Right forelimb (tissue), 1 donor: ENCODE data around the gene RALGPS1.
A peak's percentile ranks its signal among the peaks of the same experiment; 100 is the strongest.

Experiments
- DNase-seq: peaks from one replicate; pipeline ENCODE4 v3.0.0-alpha.2; 2018

RALGPS1 gene

DNA sequence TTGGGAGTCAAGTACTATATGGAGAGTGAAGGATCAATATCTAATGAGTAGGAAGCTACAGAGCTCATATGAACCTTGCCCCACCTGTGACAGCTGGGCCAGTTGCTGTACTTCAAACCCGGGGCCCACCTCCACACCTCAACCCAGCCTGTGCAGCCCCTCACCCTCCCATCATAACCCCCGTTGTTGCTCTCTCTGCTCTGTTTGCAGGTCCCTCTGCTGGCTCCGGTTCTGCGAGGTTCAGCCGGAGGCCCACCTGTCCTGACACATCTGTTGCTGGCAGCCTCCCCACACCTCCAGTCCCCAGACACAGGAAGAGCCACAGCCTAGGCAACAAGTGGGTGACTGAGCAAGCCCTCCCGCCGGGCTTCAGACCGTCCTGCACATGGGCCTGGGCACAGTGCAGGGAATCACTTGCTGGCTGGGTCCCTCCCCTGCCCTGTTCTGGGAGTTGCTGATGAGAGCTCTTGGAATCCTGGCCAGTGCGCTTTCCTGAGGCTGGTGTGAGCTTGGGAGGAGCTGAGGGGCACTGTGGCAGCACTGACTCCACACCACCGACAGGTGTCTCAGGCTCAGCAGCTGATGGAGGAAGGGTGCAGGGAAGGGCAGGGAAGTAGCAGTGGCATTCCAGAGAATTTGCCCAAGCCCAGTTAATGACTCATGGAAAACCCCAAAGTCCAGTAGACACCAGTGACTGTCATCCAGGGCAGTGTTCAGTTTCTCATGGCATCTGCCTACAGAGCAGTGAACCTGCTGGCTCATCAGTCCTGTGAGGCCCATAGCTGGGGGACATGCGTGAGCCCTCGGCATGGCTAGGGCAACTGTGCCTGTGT lies 280.5 kb downstream of the RALGPS1 start:
- no peak for DNase-seq

DNA sequence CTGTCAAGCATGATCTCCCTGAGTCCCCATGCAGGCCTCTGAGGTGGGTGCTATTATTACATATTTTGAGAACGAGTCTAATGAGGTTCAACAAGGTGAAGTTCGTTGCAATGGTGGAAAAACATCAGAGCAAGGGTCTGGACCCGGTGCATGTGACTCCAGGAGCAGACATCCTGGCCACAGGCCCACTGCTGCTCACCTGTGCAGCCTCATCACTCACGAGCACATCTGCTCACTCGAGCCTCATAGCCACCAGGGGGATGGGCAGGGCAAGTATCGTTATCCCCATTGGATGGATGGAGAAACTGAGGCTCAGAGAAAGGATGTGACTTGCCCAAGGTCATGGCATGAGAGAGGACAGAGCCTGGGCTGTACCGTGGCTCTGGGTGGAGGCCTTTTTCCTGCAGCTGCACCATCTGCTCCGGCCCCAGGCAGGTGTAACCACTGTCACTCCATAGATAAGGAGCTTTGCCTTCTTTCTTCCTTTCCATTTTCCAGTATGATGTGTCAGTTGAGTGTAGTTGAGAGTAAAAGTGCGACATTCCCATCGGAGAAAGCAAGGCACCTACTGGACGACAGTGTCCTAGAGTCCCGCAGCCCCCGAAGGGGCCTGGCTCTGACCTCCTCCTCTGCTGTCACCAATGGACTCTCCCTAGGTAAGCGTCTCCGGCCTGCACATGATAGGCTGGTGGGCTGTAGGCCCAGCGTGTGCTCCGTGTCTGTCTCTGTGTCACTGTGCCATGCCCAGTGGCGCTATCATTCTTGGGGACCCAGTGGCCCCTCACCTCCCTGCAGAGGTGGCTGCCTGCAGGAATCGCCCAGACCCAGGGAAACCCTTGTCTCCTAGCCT lies 281.6 kb downstream of the RALGPS1 start:
- DNase-seq: no peak

DNA sequence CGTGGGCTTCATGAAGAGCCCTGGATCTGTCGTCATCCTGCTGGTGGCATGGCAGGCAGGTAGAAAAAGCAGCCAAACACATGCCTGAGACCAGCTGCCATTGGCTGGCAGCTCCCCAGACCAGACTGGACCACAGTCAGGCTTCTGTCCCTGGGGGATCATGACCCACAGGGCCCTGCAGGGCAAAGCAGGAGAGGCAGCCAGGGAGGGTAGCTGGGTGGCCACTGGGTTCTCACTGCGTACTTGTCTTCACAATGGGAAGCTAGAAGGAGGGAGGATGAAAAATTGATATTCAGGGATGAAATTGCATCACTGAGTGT lies 282.2 kb downstream of the RALGPS1 start:
- no peak for DNase-seq

DNA sequence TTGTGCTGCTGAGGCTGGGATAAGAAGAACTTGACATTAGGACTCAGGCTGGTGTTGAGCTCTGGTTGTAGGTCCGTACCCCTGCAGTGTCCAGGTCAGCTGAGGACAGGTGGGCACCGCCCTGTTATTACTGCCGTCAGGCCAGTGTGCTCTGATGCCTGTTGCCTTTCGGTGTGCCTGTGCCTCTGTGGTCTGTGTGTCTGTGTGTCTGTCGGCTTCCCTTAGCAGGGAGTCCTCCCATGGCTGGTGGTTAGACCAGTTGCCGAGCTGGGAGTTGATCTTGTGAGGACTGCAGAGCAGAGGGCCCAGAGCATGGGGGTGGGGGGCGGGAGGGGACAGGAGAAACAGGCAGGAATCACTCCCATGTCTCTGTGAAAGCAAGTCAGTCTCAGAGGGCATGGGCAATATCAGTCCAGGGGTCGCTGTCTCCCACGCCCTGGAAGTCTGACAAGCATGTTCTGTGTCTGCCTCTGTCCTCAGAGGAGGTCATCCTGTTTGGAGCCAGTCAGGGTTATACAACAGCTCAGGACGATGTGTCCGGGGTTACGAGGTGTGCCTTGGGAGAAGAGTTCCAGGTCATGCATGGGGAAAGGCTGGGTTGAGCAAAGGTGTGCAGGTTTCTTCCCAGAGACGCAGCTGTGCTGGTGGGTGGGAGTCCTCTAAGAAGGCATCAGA lies 282.7 kb downstream of the RALGPS1 start:
- no peak for DNase-seq

DNA sequence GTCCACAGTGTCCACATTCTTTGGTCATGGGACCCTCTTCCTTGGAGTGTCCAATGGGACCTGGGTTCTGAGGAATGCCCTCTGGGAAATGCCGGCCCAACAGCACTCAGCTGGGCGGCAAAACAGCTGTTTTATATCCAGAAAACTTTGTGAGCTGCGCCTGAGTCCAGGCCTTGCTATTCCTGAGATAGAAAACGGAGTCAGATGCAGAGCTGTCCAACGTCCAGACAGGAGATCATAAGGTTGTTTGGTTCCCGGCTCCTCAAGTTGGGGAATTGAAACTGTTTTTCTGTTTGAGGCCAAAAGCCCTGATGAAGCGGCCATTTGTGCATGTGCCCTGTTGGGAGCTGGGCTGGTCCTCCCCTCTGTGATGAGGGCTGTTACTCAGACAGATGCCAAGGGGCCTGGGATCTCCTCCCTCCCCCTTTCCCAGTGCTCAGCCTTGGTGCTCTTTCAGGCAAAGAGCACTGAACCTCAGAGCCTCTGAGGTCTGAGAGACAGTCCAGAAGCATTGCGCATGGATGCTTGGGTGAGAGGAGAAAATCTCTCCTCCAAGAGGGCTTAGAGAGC lies 283.4 kb downstream of the RALGPS1 start:
- no peak for DNase-seq

DNA sequence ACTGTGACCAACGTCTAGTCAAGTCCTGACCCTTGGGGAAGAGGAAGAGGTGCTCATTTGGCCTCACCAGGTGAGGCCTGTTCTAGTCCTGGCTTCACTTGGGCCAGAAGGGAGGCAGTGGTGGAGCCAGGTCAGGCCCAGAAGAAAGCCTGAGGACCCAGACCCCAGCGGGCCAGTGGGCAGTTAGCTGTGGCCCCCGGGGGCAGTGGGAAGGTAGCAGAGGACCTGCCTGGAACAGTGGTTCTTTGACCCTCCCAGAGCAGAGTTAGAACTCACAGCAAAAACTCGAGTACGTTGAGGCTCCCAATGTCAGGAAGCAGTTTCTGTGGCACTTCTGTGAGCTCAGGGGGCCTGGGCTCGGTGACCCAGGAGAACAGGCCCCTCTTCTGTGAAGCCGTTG lies 284.0 kb downstream of the RALGPS1 start:
- DNase-seq: no peak

DNA sequence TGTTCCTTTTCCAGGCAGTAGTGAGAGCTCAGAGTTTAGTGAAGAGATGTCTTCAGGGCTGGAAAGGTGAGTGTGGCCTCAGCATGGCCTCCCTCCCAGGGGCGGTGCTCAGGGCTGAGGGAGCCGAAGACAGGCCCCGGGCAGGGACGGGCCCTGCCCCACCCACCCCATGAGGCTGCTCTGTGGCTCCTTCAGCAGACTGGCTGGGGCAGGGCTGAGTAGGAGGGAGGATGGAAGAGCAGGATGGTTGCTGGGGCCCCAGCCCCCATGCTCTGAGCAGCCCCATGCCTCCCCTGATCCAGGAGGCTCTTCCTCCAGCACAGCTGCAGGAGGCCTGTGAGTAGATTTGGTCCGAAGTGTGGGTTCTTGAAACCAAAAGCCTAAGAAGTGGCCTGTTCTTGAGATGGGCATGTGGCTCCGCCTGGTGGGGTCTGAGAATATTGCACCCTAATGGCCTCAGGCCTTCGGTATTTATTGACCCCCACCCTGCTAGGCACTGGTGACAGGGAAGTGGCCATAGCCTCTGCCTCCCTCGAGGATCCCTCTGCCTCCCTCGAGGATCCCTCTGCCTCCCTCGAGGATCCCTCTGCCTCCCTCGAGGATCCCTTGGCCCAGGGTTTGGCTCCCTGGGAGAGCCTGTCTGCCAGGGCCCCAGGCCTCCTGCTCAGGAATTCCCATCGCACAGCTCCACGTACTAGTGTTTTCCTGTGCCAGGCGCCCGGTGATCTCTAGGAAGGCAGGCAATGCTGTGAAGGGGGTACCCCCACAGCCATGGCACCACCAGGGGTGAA lies 284.6 kb downstream of the RALGPS1 start:
- peak; percentile 89 for DNase-seq

DNA sequence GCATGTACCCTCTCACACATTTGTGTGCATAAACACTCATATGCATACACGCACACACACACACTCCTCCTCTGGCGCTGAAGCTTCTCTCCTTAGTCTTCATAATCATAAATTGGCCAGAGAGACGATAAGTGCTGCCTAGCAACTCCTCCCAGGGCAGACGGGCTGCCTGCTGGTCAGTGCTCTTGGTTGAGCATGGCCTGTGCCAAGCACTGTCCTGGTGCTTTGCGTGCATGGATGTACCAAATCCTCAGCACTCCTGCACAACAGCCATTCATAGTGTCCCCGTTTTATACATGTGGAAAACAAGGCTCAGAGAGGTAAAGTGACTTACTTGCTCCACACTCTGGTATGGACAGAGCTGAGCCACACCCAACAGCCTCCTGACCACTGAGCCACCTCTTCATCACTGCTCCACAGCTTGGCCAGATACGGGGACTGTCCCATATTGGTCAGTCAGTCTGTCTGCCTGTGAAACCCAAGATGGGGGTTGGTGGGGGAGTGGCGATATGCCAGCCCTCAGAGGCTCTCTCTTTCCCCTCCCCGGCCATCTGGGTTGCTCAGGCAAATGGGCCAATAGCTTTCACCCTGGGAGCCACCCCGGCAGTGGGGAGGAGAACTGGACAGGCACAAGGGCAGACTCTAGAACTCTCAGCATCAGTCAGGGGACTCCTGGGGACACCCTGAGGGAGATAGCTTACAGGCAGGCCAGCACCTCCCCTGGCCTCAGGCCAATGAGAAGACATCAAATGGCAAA lies 285.7 kb downstream of the RALGPS1 start:
- DNase-seq: no peak

DNA sequence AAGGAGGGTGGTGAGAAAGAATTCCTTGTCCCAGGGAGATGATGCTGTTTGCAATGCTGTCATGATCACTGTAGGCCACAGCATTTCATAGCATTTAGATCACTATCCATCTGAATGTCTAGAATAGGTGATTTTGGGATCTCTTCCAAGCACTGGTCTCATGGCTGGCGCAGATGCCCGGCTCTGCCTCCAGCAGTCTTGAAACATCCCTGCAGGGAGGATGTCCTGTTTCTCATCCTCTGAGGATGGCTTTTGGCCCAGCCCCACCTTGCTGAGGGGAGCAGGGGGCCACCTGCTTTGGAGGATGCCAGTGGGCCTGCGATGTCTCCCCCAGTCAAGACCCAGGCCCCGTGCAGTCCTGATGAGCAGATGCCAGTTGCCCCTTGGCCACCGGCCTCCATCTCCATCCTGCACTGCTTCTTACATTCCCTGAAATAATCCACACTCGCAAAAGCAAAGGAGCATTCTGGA lies 286.5 kb downstream of the RALGPS1 start:
- no peak for DNase-seq

DNA sequence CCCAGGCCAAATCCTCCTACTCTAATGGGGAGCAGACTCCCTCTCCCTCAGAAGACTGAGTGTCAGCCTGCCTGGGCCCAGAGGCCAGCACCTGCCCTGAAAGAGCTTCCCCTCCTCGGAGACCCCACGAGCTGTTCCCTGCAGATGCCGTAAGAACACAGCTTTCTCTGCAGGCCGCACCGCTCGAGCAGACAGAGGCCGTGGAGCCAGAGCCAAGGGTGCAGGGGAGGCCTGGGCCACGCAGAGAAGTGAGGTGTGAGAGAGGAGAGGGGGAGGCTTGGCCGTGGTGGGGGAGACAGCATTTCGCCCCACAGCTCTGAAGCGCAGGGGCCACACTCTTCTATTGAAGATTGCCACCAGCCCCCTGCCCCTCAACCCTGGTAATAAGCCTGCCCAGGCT lies 287.1 kb downstream of the RALGPS1 start:
- no peak for DNase-seq

DNA sequence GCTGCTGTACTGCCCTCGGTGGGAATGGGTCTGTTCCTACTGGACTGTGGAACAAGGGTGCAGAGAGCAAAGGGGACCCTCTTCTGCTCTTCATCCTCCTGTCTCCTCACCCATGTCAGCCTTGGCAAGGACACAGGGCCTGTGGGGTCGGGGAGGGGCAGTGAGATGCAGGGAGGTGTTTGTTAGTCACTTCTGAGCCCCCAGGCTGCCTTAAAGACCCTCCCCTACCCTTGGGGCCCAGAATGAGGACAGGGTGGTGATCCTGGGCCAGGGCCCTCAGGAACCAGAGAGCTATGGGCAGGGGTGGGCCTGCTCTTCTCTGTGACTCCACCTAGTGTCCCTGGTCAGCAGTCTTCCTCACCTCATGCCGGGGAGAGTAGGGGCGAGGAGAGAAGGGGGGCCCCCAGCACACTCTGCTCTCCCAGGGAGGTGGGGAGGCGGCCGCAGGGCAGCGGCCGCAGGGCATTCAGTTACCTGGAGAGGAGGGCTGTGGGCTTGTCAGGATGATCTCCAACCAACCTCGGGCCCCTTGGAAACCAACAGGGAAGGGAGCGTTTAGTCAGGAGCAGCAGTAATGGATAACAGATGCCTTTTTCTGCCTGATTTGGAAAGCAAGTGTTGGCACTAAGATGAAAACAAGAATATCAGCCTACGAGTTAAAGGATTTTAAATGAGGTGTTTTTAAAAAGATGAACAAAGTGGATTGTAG lies 288.0 kb downstream of the RALGPS1 start:
- DNase-seq: no peak

DNA sequence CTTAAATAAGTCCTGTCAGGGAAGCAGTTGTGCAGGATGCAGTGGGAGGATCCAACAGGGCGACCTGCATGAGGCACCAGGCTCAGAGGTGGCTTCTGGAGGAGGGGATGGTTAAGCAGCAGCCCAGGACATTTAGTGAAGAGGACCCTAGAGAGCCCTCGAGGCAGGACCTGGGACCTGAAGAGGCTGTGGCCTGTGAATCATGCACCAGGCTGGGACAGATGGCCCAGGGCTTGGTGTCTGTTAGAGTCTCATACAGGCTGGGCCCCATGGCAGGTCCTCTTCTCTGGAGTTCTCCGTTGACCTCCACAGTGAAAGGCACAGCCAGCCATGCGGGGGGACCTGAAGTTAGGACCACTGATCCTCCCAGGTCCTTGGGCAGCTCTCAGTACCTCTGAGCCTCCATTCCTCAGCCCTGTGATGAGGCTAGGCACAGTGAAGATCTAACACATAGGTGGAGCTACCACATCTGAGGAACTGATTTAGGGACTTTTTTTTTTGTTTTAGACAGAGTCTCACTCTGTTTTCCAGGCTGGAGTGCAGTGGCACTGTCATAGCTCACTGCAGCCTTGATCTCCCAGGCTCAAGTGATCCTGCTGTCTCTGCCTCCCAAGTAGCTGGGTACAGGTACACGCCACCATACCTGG lies 289.2 kb downstream of the RALGPS1 start:
- no peak for DNase-seq

DNA sequence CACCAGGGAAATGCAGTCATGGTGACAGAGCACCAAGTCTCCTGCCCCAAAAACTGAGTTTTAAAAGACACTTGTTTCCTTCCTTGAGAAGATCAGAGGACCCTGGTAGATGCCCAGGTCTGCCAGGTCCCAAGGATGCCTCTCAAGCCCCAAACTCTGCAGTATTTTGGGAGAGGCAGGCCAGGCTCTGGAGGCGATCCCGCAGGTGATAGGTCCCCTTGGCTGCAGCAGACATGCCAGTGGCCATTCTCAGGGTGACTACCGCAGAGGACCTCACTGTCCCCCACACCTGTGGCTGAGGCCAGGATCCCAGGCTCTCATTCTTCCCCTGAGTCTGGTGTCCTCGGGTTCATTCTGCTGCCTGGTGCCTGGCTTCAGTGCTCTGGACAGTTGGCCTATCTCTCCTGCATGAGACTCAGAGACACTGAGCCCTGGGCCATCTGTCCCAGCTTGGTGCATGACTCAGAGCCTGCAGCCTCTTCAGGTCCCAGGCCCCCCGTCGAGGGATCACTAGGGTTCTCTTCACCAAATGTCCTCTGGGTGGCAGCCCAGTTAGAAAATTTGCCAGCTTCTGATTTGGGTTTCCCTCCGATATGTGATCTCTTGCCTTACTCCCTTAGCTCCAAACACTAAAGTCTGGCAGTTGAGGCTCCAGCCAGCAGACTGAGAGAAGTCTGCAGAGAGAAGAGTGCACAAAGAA lies 290.3 kb downstream of the RALGPS1 start:
- no peak for DNase-seq

DNA sequence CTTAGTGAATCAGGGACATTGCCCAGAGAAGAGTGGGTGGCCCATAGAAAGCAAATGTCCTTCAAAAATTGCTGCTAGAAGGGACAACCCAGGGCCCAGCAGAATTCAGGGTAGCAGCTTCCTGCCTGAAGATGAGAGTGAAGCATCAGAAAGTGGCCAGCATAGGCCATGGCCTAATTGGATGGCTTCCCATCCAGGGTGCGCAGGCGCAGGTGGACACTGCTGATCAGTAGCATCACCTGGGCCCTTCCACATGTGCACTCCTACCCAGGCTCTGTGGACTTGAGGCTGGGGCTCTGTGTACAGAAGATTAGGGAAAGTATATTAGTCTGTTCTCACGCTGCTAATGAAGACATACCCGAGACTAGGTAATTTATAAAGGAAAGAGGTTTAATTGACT lies 291.4 kb downstream of the RALGPS1 start:
- no peak for DNase-seq

DNA sequence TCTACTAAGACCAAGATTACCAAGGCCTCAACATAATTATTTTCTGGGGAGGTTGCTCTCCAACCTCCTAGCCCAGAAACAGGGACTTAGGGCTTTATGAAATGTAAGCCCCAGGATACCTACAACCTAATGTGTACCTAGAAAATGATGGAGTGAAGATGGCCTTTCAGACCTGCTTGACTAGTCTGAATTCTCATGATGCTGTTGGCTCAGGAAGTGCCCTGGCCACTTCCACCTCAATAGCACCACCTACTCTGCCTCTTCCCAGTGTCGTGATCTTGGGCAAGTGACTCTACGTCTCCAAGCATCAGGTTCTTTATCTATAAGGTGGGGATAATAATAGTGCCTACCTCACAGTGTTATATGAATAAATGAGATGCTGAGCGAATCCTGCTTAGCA lies 292.1 kb downstream of the RALGPS1 start:
- no peak for DNase-seq

DNA sequence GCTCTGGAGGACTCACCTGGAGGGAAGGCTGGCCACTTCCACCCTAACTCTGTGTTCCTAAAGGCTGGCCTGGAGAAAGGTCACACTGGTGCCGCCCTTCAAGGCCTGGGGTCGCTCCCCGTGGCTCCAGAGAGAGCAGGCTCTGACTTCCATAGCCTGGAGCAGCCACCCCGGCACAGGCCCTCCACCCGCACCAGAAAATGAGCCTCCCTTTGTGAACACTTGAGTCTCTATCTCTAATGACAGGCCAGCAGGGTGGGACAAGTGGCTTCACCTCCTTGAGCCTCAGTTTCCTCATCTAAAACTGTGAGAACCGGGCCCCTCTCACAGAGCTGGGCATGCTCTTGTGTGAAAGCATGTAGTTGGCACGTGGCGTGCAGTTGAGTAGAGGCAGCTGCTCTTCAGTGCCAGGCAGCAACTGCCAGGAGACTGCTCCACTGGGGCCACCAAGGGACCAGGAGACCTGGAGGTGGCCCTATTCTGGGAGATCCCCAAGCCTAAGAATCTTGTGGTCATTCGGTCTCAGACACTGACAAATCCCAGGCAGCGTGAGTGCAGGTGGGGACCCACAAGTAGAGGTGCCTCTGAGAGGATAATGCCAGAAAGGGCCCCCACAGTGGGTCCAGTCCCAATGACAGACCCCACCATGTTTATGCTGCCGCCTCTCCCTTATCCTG lies 293.3 kb downstream of the RALGPS1 start:
- no peak for DNase-seq

DNA sequence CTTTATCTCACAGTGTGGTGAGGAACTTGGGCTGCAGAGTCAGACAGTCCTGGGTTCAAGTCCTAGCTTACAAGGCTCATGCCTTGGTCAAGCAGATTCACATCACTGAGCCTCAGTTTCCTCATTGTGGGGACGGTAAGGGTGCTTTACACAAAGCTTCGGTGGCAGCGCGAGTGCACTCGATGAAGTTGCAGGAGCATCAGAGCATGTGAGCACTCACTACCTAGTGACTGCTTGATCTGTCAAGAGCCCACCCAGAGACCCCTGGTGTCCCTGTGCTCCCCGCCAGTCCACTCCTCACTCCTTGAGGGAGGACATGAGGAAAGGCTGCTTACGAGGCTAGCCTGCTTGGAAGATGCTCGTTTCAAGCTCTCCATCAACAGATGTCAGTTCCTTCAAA lies 293.8 kb downstream of the RALGPS1 start:
- no peak for DNase-seq

DNA sequence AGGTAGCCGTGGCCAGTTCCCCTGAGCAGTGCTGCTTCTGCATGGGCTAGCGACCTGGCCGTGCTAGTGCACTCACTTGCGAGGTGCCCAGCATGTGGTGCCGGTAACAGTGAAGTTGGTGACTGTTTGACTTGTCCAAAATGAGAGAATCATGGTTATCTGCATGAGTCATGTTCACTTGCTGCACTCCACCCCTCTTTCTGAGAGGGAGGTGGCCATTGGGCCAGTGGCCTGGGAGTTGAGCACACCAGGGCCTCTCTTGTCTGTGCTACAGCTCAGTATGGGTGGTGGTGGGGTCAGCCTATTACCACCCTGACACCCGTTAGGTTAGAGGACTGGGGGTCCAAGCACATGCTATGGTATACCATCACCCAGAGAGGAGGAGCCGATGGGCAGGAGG lies 294.6 kb downstream of the RALGPS1 start:
- DNase-seq: no peak

DNA sequence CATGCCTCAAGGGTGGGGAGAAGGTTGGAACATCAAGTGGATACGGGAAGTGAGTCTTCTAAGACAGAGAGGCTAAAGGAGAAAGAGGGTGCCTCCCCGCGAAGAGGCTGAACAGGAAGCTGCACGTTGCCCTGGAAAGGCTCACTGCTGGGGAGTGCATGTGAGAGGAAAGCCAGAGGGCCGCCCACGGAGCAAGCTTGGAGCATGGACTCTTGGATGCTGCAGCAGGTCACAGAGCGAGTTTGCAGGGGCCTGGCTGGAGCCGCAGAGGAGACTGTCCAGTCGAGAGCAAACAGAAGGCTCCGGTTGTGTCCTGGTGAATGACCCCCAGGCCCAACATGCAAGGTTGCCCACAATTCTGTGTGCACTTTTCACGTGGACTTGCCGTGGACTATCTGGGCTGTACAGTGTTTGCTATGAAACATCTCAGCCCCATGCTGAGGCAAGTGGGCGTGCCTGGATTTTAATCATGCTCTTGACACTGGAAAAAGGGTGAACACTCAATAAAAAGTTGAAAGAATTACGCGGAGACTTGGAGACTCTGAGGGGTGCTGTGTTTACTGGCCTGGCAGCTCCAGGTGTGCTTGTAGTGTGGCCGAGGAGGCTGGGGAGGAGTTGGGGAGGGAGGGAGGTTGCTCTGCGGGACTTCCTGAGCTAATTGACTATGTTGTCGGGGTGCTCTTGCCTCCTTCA lies 295.5 kb downstream of the RALGPS1 start:
- no peak for DNase-seq
